Pancreas (tissue), 10 donors: ENCODE results near the gene SPATA25. TPM values are rescaled to one million over a fixed set of nuclear protein-coding genes. Genes with fewer than 3 reads are reported as not detected.
A peak's percentile ranks its signal among the peaks of the same experiment; 100 is the strongest.

Source experiments
- ATAC-seq, 4 donors: fragments of 200-7000 bp; cut with Tn5 transposase; one replicate each; pipeline versions ENCODE4 v1.8.0 to v1.9.1; 2020; ENCODE audit warnings: mild to moderate bottlenecking in 4 of 4, moderate library complexity in 4 of 4
- DNase-seq, 6 donors: peaks; one replicate each; pipeline ENCODE4 v3.0.0-alpha.2; 2020
- FAIRE-seq: peaks from 2 replicates; lab custom pipeline; 2012; peaks lifted over from hg19 to GRCh38; lab: Jason Lieb, UNC
- H3K27ac ChIP-seq, 4 donors: fragments of 200-600 bp; sonication (generic); 1 replicate in 3 of 4; 2 replicates in 1 of 4; pipeline versions ENCODE4 v1.5.0 to v1.8.0; 2020
- H3K27me3 ChIP-seq, 4 donors: fragments of 200-600 bp; one replicate each; pipeline ENCODE4 v1.8.0; 2021
- H3K36me3 ChIP-seq, 3 donors: fragments of 200-600 bp; sonication (generic) in 1 of 3; one replicate each; pipeline versions ENCODE4 v1.5.0 to v1.8.0; 2020 to 2021
- H3K4me1 ChIP-seq, 3 donors: fragments of 200-600 bp; one replicate each; pipeline ENCODE4 v1.8.0; 2021
- H3K4me3 ChIP-seq, 4 donors: fragments of 200-600 bp; sonication (generic) in 2 of 4; one replicate each; pipeline versions ENCODE4 v1.5.0 to v1.8.0; 2020 to 2021
- H3K9me3 ChIP-seq, 4 donors: fragments of 200-600 bp; one replicate each; pipeline ENCODE4 v1.8.0; 2021
- CTCF ChIP-seq, 4 donors: fragments of 200-600 bp; sonication (generic) in 3 of 4; IDR thresholded peaks; one replicate each; pipeline versions ENCODE4 v1.5.0 to v1.8.0; 2021; ENCODE audit warnings: antibody characterized with exemption in 4 of 4
- WGBS, 2 donors: extraction: QIAGEN DNeasy Blood & Tissue Kit; methylation state at CpG; one replicate each; pipeline ENCODE4 v1.1.7; 2013; 5-methylcytosine and 5-hydroxymethylcytosine counted together
- intact Hi-C, 3 donors: fragments of 100-400 bp; cut with DNase I; formaldehyde crosslinking; loops; one replicate each; pipeline versions ENCODE4 v1.11.1 to v1.14.2; 2022
- polyA plus RNA-seq, 2 donors: library from polyadenylated mRNA; stranded (reverse); fragments of 200-250 nt; gene quantifications; one replicate each; pipeline ENCODE4 v1.2.3, GENCODE V29; 2013
- total RNA-seq, 6 donors: library from RNA; stranded (reverse); fragmentation: NEBNext Ultra II Directional in 4 of 6; extraction: Animal tissue kit (Norgen Biotek cat#: 25700) in 4 of 6; gene quantifications; one replicate each; pipeline versions ENCODE4 v1.2.1 to v1.2.4, GENCODE V29; 2021 to 2023
- donor health status: healthy with polysubstance abuse.
- donor health status: DM: no; HTN: no; CAD: no; lungs with moderate emphysema.
- donor health status: DM: no; HTN: no; CAD: no.
- donor health status: control.
- donor health status: control.
- donor health status: Bipolar disorder and iron deficiency.
- donor health status: DM: yes; HTN: yes; CAD: no.
- donor health status: DM: no; HTN: no; CAD: no.
- donor health status: DM: no; HTN: no; CAD: no.
- donor health status: DM: yes; HTN: yes; CAD: no.

The SPATA25 gene
- total and polyA plus RNA-seq, 8 donors, result 0.55 to 1.7 (median 0.86) TPM

GRCh38 chr20:45857114-45857881 lies 30.1 kb downstream of the SPATA25 start, which contains the start of the genes ACOT8 and ZSWIM3:
TSS of gene ACOT8 (minus strand) at chr20:45857392. CDS start at chr20:45857315, 77 bp downstream.
TSS of gene ZSWIM3 (plus strand) at chr20:45857614. CDS start at chr20:45857826, 212 bp downstream.
- WGBS, 2 donors, result 1% methylated on average over 35 to 36 of the region's 36 CpGs
- H3K27ac ChIP-seq, result peak within 1 kb of the TSS; percentile 40 to 69 (median 59)

GRCh38 chr20:45853484-45853883 lies 33.9 kb downstream of the SPATA25 start:
- no peak for FAIRE-seq
- no peaks in the 10 kb centered on the region for H3K27me3 ChIP-seq
- 31 to 32% methylated on average over 2 of the region's 2 CpGs for WGBS, 2 donors

More at GRCh38 chr20:45857114-45857881, 30.1 kb downstream of the SPATA25 start, which contains the start of the genes ACOT8 and ZSWIM3:
- peak; percentile 98 to 100 (median 98) for ATAC-seq
- Histone ChIP-seq H3K4me1 (peaks cover 13 to 21% (median 14%) of the 10 kb centered on the region in 3 donors), H3K9me3 (no peaks in the 10 kb centered on the region), H3K27me3 (no peaks in the 10 kb centered on the region), H3K4me3 (peak within 1 kb of the TSS; percentile 65 to 88 (median 80)), H3K36me3 (no peaks in the 10 kb centered on the region)
- intact Hi-C loops, result no loop called here
- TF ChIP-seq CTCF (IDR thresholded peaks at IDR 0.05), result no peak
- peak; percentile 77 to 99 (median 94) for DNase-seq
- FAIRE-seq, result peak; percentile 37

GRCh38 chr20:45852326-45852725 lies 35.1 kb downstream of the SPATA25 start:
- no peak for DNase-seq
- Histone ChIP-seq H3K4me1 (peaks cover 13 to 14% (median 13%) of the 10 kb centered on the region in 3 donors), H3K36me3 (peaks cover 0 to 3% (median 1%) of the 10 kb centered on the region in 3 donors), H3K27ac (no peak overlapping the region), H3K4me3 (no peak overlapping the region), H3K9me3 (no peaks in the 10 kb centered on the region), H3K27me3 (no peaks in the 10 kb centered on the region)
- WGBS, 2 donors, result 96 to 99% methylated on average over 6 of the region's 6 CpGs
- TF ChIP-seq CTCF (IDR thresholded peaks at IDR 0.05), result no peak
- no peak for ATAC-seq
- FAIRE-seq, result no peak
- intact Hi-C loops, result no loop called here

More at GRCh38 chr20:45853484-45853883, 33.9 kb downstream of the SPATA25 start:
- no peak overlapping the region for H3K27ac ChIP-seq
- no peaks in the 10 kb centered on the region for H3K36me3 ChIP-seq
- intact Hi-C loops, result no loop called here
- no peak overlapping the region for H3K4me3 ChIP-seq
- TF ChIP-seq CTCF (IDR thresholded peaks at IDR 0.05), result no peak
- no peaks in the 10 kb centered on the region for H3K9me3 ChIP-seq
- ATAC-seq (no peak), DNase-seq (no peak)
- peaks cover 13 to 21% (median 14%) of the 10 kb centered on the region in 3 donors for H3K4me1 ChIP-seq

DNA sequence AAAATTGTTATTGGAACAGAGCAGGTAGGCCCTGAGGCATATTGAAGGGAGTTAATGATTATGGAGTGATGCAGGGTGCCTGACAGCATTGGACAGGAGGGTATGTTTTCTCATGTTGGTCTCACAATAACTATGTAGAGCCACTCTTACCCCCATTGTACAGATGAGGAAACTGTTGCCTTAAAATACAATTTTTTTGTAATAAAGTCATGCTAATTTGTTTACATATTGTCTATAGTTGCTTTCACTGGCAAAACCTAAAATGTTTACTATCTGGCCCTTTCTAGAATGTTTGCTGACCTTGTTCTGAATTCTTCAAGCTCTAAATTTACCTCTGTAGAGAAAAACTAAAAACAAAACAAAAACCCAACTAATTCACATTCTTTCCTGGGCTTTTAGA lies 35.9 kb downstream of the SPATA25 start:
- H3K9me3 ChIP-seq, result no peaks in the 10 kb centered on the region
- H3K27ac ChIP-seq, result no peak overlapping the region
- FAIRE-seq, result no peak
- TF ChIP-seq CTCF (IDR thresholded peaks at IDR 0.05), result no peak
- intact Hi-C loops, result no loop called here
- peaks cover 0 to 9% (median 3%) of the 10 kb centered on the region in 3 donors for H3K36me3 ChIP-seq
- ATAC-seq, result no peak
- no peak overlapping the region for H3K4me3 ChIP-seq
- H3K4me1 ChIP-seq, result peaks cover 13% of the 10 kb centered on the region in 3 donors
- no peak for DNase-seq
- no peaks in the 10 kb centered on the region for H3K27me3 ChIP-seq
